ENCODE measurements around the gene RAB37. TPM values are rescaled to one million over a fixed set of nuclear protein-coding genes. Genes with fewer than 3 reads are reported as not detected.

Gene RAB37
- total RNA-seq, 1 donor, result 0.36 TPM

DNA sequence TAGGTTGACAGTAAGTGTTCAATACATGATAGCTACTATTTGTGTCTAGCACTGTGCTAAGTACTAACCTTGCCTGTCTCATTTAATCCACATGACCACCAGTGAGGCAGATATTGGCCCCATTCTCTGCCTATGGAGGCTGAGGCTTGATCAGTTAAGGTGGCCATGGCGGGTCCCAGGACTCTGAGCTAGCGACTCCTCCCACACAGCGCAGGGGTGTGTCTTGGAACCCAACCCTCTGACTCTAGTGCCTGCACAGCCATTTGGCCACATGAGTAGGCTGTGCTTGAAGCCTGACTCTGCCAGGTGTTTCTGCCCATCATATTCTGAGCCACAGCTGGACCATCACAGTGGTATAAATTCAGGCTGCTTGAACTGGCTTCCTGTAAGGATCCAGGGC is 17.8 kb downstream of the RAB37 start:
- peaks cover 56% of the 10 kb centered on the region for H3K79me2 ChIP-seq (ENCODE audit: insufficient read depth, low read length)
- no peaks in the 10 kb centered on the region for H3K36me3 ChIP-seq (ENCODE audit: insufficient read depth, low read length)
- H3K4me1 ChIP-seq (ENCODE audit: insufficient read depth, low read length), result peaks cover 28% of the 10 kb centered on the region

DNA sequence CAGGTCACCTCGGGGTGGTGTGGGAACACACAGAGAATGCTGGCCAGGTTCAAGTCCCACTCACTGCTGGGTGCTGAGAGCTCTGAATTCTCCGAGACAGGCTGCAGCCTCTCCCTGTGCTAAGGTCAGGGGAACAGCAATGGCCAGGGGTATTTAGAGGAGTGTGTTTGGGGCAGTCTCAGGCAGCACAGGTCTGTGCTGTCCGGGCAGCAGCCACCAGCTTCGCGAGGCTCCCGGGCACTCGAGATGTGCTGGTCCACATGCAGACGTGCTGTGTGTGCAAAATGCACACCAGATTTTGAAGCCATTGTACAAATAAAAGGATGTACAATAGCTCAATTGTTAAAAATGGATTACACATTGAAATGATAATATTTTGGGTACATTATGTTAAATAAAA is 18.5 kb downstream of the RAB37 start:
- TF ChIP-seq, protein P1, sequence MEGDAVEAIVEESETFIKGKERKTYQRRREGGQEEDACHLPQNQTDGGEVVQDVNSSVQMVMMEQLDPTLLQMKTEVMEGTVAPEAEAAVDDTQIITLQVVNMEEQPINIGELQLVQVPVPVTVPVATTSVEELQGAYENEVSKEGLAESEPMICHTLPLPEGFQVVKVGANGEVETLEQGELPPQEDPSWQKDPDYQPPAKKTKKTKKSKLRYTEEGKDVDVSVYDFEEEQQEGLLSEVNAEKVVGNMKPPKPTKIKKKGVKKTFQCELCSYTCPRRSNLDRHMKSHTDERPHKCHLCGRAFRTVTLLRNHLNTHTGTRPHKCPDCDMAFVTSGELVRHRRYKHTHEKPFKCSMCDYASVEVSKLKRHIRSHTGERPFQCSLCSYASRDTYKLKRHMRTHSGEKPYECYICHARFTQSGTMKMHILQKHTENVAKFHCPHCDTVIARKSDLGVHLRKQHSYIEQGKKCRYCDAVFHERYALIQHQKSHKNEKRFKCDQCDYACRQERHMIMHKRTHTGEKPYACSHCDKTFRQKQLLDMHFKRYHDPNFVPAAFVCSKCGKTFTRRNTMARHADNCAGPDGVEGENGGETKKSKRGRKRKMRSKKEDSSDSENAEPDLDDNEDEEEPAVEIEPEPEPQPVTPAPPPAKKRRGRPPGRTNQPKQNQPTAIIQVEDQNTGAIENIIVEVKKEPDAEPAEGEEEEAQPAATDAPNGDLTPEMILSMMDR (IDR thresholded peaks at IDR 0.05; ENCODE audit: extremely low read depth, low read depth, low read length), result no peak
- Histone ChIP-seq H3K79me2 (ENCODE audit: insufficient read depth, low read length) (peaks cover 50% of the 10 kb centered on the region), H3K4me1 (ENCODE audit: insufficient read depth, low read length) (peaks cover 30% of the 10 kb centered on the region), H3K9me3 (ENCODE audit: low read depth, low read length) (no peaks in the 10 kb centered on the region), H2AFZ (ENCODE audit: low read length) (no peak overlapping the region), H4K20me1 (ENCODE audit: insufficient read depth, low read length) (peaks cover 23% of the 10 kb centered on the region), H3K27me3 (ENCODE audit: insufficient read depth, low read length) (no peaks in the 10 kb centered on the region), H3K4me2 (ENCODE audit: insufficient read depth, low read length) (no peak overlapping the region), H3K36me3 (ENCODE audit: insufficient read depth, low read length) (no peaks in the 10 kb centered on the region), H3K27ac (ENCODE audit: low read depth, low read length) (no peak overlapping the region), H3K4me3 (ENCODE audit: insufficient read depth, low read length) (no peak overlapping the region)
- no peak for DNase-seq (ENCODE audit: insufficient read length, low spot score, missing footprints)

More for the DNA sequence above, 17.8 kb downstream of the RAB37 start:
- TF ChIP-seq, protein P1 (IDR thresholded peaks at IDR 0.05; ENCODE audit: extremely low read depth, low read depth, low read length), result no peak
- peak; percentile 17 for DNase-seq (ENCODE audit: insufficient read length, low spot score, missing footprints)
- no peaks in the 10 kb centered on the region for H3K9me3 ChIP-seq (ENCODE audit: low read depth, low read length)
- no peak overlapping the region for H3K27ac ChIP-seq (ENCODE audit: low read depth, low read length)
- H3K4me3 ChIP-seq (ENCODE audit: insufficient read depth, low read length), result no peak overlapping the region
- H3K4me2 ChIP-seq (ENCODE audit: insufficient read depth, low read length), result no peak overlapping the region
- H4K20me1 ChIP-seq (ENCODE audit: insufficient read depth, low read length), result peaks cover 28% of the 10 kb centered on the region
- no peak overlapping the region for H2AFZ ChIP-seq (ENCODE audit: low read length)
- no peaks in the 10 kb centered on the region for H3K27me3 ChIP-seq (ENCODE audit: insufficient read depth, low read length)

DNA sequence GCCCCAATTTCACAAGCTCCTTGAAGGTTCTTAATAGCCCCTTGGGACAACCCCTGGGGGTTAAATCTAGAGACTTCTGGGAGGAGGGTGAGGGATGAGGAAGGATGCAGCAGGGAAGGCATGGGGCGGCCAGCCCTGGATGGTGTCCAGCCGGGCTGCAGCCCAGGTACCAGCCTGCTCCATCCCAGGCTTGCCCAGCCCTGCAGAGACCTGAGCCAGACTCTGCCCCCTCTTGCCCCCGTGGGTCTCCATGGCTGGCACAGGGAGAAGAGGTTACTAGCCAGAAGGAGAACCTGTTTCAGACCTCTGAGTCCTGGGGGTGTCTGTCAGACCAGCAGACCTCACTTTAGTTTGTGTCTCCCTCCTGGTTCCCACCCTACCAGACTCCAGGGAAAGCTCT is 19.8 kb downstream of the RAB37 start:
- peaks cover 23% of the 10 kb centered on the region for H4K20me1 ChIP-seq (ENCODE audit: insufficient read depth, low read length)
- H3K79me2 ChIP-seq (ENCODE audit: insufficient read depth, low read length), result peaks cover 43% of the 10 kb centered on the region

DNA sequence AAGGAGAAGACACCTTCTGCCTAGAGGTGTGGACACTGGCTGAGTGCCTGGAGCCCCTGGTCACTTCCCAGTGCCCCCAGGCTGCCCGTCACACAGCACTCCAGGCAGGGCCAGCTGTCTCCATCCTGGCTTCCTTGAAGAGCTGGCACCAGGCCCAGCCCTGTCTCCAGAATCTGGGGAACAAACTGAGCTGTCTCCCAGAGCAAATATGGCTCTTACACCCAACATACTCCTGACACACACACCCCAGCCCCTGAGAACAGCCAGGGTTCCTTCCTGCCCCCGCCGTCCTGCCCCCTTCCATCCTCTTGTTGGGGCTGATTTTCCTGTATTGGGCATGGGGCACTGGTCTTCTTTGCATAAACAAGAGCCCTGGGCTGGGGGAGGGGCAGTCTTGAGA is 20.4 kb downstream of the RAB37 start:
- Histone ChIP-seq H3K4me1 (ENCODE audit: insufficient read depth, low read length) (peaks cover 35% of the 10 kb centered on the region), H3K36me3 (ENCODE audit: insufficient read depth, low read length) (no peaks in the 10 kb centered on the region), H3K27ac (ENCODE audit: low read depth, low read length) (no peak overlapping the region), H3K9me3 (ENCODE audit: low read depth, low read length) (no peaks in the 10 kb centered on the region), H3K79me2 (ENCODE audit: insufficient read depth, low read length) (peaks cover 38% of the 10 kb centered on the region), H4K20me1 (ENCODE audit: insufficient read depth, low read length) (peaks cover 23% of the 10 kb centered on the region), H2AFZ (ENCODE audit: low read length) (no peak overlapping the region), H3K27me3 (ENCODE audit: insufficient read depth, low read length) (no peaks in the 10 kb centered on the region), H3K4me3 (ENCODE audit: insufficient read depth, low read length) (no peak overlapping the region), H3K4me2 (ENCODE audit: insufficient read depth, low read length) (no peak overlapping the region)
- DNase-seq (ENCODE audit: insufficient read length, low spot score, missing footprints), result peak; percentile 85
- TF ChIP-seq, protein P1 (IDR thresholded peaks at IDR 0.05; ENCODE audit: extremely low read depth, low read depth, low read length), result no peak

More for the DNA sequence above, 19.8 kb downstream of the RAB37 start:
- peaks cover 35% of the 10 kb centered on the region for H3K4me1 ChIP-seq (ENCODE audit: insufficient read depth, low read length)
- DNase-seq (ENCODE audit: insufficient read length, low spot score, missing footprints), result no peak
- no peak overlapping the region for H3K4me3 ChIP-seq (ENCODE audit: insufficient read depth, low read length)
- H3K36me3 ChIP-seq (ENCODE audit: insufficient read depth, low read length), result no peaks in the 10 kb centered on the region
- no peaks in the 10 kb centered on the region for H3K27me3 ChIP-seq (ENCODE audit: insufficient read depth, low read length)
- no peak overlapping the region for H3K27ac ChIP-seq (ENCODE audit: low read depth, low read length)
- H2AFZ ChIP-seq (ENCODE audit: low read length), result no peak overlapping the region
- H3K4me2 ChIP-seq (ENCODE audit: insufficient read depth, low read length), result no peak overlapping the region
- no peaks in the 10 kb centered on the region for H3K9me3 ChIP-seq (ENCODE audit: low read depth, low read length)
- TF ChIP-seq, protein P1 (IDR thresholded peaks at IDR 0.05; ENCODE audit: extremely low read depth, low read depth, low read length), result no peak

Data from osteoblast (primary cell).